ENCODE data around the gene CS. TPM values are rescaled to one million over a fixed set of nuclear protein-coding genes. Genes with fewer than 3 reads are reported as not detected.
A peak's percentile ranks its signal among the peaks of the same experiment; 100 is the strongest.

CS gene
- total RNA-seq, 4 donors from 2014 or later = 40.0 to 157 (median 72.8) TPM

GRCh38 chr12:56304872-56305590, 4.9 kb upstream of the CS start:
- Histone ChIP-seq H3K36me3 (no peaks in the 10 kb centered on the region), H3K27me3 (no peaks in the 10 kb centered on the region), H3K4me3 (no peak overlapping the region), H3K4me1 (peaks cover 0 to 3% of the 10 kb centered on the region in 2 donors), H3K27ac (no peak overlapping the region), H3K9me3 (no peaks in the 10 kb centered on the region)
- intact Hi-C loops (cut with DNase I; ENCODE audit: low total_unique reads) = no loop called here
- no peak for TF ChIP-seq POLR2A (IDR thresholded peaks at IDR 0.05)
- TF ChIP-seq CTCF (IDR thresholded peaks at IDR 0.05) = no peak
- no peak for DNase-seq

- H3K4me1 ChIP-seq = peaks cover 0 to 3% of the 10 kb centered on the region in 2 donors
- no peak overlapping the region for H3K27ac ChIP-seq
- H3K27me3 ChIP-seq = no peaks in the 10 kb centered on the region
- DNase-seq = no peak
- no peak overlapping the region for H3K4me3 ChIP-seq
- intact Hi-C loops (cut with DNase I; ENCODE audit: low total_unique reads) = no loop called here
- H3K36me3 ChIP-seq = no peaks in the 10 kb centered on the region
- TF ChIP-seq POLR2A (IDR thresholded peaks at IDR 0.05) (no peak), CTCF (IDR thresholded peaks at IDR 0.05) (no peak)
- no peaks in the 10 kb centered on the region for H3K9me3 ChIP-seq
Measured at GRCh38 chr12:56304276-56304675, 4.1 kb upstream of the CS start.

- DNase-seq = no peak
- no peaks in the 10 kb centered on the region for H3K27me3 ChIP-seq
- H3K4me3 ChIP-seq = peak overlapping the region; percentile 85 to 86
- no peaks in the 10 kb centered on the region for H3K36me3 ChIP-seq
- intact Hi-C loops (cut with DNase I; ENCODE audit: low total_unique reads) = no loop called here
- H3K27ac ChIP-seq = peak overlapping the region; percentile 93 to 94
- TF ChIP-seq CTCF (IDR thresholded peaks at IDR 0.05) (no peak), POLR2A (IDR thresholded peaks at IDR 0.05) (no peak)
- no peaks in the 10 kb centered on the region for H3K9me3 ChIP-seq
- peaks cover 0 to 10% of the 10 kb centered on the region in 2 donors for H3K4me1 ChIP-seq
Measured at GRCh38 chr12:56300644-56301464, 724 bp upstream of the CS start.

GRCh38 chr12:56299308-56299852, 750 bp downstream of the CS start:
- peaks cover 0 to 10% of the 10 kb centered on the region in 2 donors for H3K4me1 ChIP-seq

More at GRCh38 chr12:56299308-56299852, 750 bp downstream of the CS start:
- no peaks in the 10 kb centered on the region for H3K36me3 ChIP-seq
- peak overlapping the region; percentile 85 to 86 for H3K4me3 ChIP-seq
- TF ChIP-seq POLR2A (IDR thresholded peaks at IDR 0.05) (no peak), CTCF (IDR thresholded peaks at IDR 0.05) (no peak)
- intact Hi-C loops (cut with DNase I; ENCODE audit: low total_unique reads) = no loop called here
- peak overlapping the region; percentile 87 to 93 for H3K27ac ChIP-seq
- H3K9me3 ChIP-seq = no peaks in the 10 kb centered on the region
- no peak for DNase-seq
- H3K27me3 ChIP-seq = no peaks in the 10 kb centered on the region

Measured in uterus (tissue), 4 donors.